ENCODE measurements around the gene FLACC1. TPM values are rescaled to one million over a fixed set of nuclear protein-coding genes. Genes with fewer than 3 reads are reported as not detected.

FLACC1 gene
- total and polyA plus RNA-seq, 7 experiments from 2014 or later, result 3.1 to 9.5 (median 6.2) TPM

- no peak overlapping the region for H3K4me3 Mint-ChIP-seq
- ATAC-seq (no peak), DNase-seq (no peak)
- H3K36me3 Mint-ChIP-seq, result peaks cover 19 to 70% (median 64%) of the 10 kb centered on the region in 5 donors
- H3K27me3 ChIP-seq (ENCODE audit: control insufficient read depth in 2 of 2, insufficient read depth in 2 of 2, low read length in 2 of 2), result no peaks in the 10 kb centered on the region
- intact Hi-C loops (cut with micrococcal nuclease), result no loop called here
- H3K27me3 Mint-ChIP-seq, result no peaks in the 10 kb centered on the region
- no peaks in the 10 kb centered on the region for H3K4me1 Mint-ChIP-seq
- ChIA-PET POLR2A (no interaction called here), CTCF (interaction anchor here (0.6 kb wide), 1 partner anchor 85 kb away, joined by 3 read pairs; no protein-coding TSS in a partner anchor)
- H3K27ac Mint-ChIP-seq, result no peak overlapping the region
- no peak overlapping the region for H3K27ac ChIP-seq (ENCODE audit: low read depth, low read length)
- peaks cover 0 to 21% (median 0%) of the 10 kb centered on the region in 3 experiments for H3K9me3 ChIP-seq (ENCODE audit: control insufficient read depth in 2 of 3, low read length in 3 of 3)
- H3K9me3 Mint-ChIP-seq, result peaks cover 4 to 71% (median 48%) of the 10 kb centered on the region in 11 donors
- H3K4me3 ChIP-seq (ENCODE audit: low read length), result no peak overlapping the region
- no peaks in the 10 kb centered on the region for H3K4me1 ChIP-seq (ENCODE audit: control insufficient read depth in 2 of 2, insufficient read depth in 2 of 2, low read length in 2 of 2)
- peaks cover 0 to 8% (median 0%) of the 10 kb centered on the region in 3 experiments for H3K36me3 ChIP-seq (ENCODE audit: control insufficient read depth in 2 of 3, insufficient read depth in 3 of 3, low read length in 3 of 3)
These were observed 34.4 kb downstream of the FLACC1 start for GRCh38 chr2:201322772-201323171.

GRCh38 chr2:201320701-201321100 is 36.4 kb downstream of the FLACC1 start:
- peaks cover 6 to 67% (median 42%) of the 10 kb centered on the region in 11 donors for H3K9me3 Mint-ChIP-seq
- H3K27ac Mint-ChIP-seq, result no peak overlapping the region
- Histone ChIP-seq H3K9me3 (ENCODE audit: control insufficient read depth in 2 of 3, low read length in 3 of 3) (peaks cover 0 to 21% (median 0%) of the 10 kb centered on the region in 3 experiments), H3K27me3 (ENCODE audit: control insufficient read depth in 2 of 2, insufficient read depth in 2 of 2, low read length in 2 of 2) (no peaks in the 10 kb centered on the region), H3K36me3 (ENCODE audit: control insufficient read depth in 2 of 3, insufficient read depth in 3 of 3, low read length in 3 of 3) (peaks cover 0 to 8% (median 0%) of the 10 kb centered on the region in 3 experiments), H3K4me1 (ENCODE audit: control insufficient read depth in 2 of 2, insufficient read depth in 2 of 2, low read length in 2 of 2) (no peaks in the 10 kb centered on the region), H3K27ac (ENCODE audit: low read depth, low read length) (no peak overlapping the region), H3K4me3 (ENCODE audit: low read length) (no peak overlapping the region)
- ChIA-PET POLR2A (no interaction called here), CTCF (no interaction called here)
- no peak overlapping the region for H3K4me3 Mint-ChIP-seq
- H3K36me3 Mint-ChIP-seq, result peaks cover 27 to 75% (median 63%) of the 10 kb centered on the region in 5 donors
- no peaks in the 10 kb centered on the region for H3K4me1 Mint-ChIP-seq
- DNase-seq, result no peak
- ATAC-seq, result no peak
- no peaks in the 10 kb centered on the region for H3K27me3 Mint-ChIP-seq
- intact Hi-C loops (cut with micrococcal nuclease), result no loop called here

GRCh38 chr2:201320257-201320656 is 36.9 kb downstream of the FLACC1 start:
- CTCF ChIA-PET, result no interaction called here

GRCh38 chr2:201319511-201319910 is 37.6 kb downstream of the FLACC1 start:
- ChIA-PET POLR2A (interaction anchor here (1.3 kb wide), 1 partner anchor 21 kb away, joined by 3 read pairs; no protein-coding TSS in a partner anchor), CTCF (no interaction called here)
- no peaks in the 10 kb centered on the region for H3K27me3 ChIP-seq (ENCODE audit: control insufficient read depth in 2 of 2, insufficient read depth in 2 of 2, low read length in 2 of 2)
- peaks cover 0 to 21% (median 0%) of the 10 kb centered on the region in 3 experiments for H3K9me3 ChIP-seq (ENCODE audit: control insufficient read depth in 2 of 3, low read length in 3 of 3)
- peaks cover 6 to 69% (median 45%) of the 10 kb centered on the region in 11 donors for H3K9me3 Mint-ChIP-seq
- H3K27me3 Mint-ChIP-seq, result no peaks in the 10 kb centered on the region
- ATAC-seq, result no peak
- H3K4me3 Mint-ChIP-seq, result no peak overlapping the region
- H3K36me3 ChIP-seq (ENCODE audit: control insufficient read depth in 2 of 3, insufficient read depth in 3 of 3, low read length in 3 of 3), result peaks cover 0 to 8% (median 0%) of the 10 kb centered on the region in 3 experiments
- no peak overlapping the region for H3K4me3 ChIP-seq (ENCODE audit: low read length)
- no peaks in the 10 kb centered on the region for H3K4me1 Mint-ChIP-seq
- H3K27ac ChIP-seq (ENCODE audit: low read depth, low read length), result no peak overlapping the region
- peaks cover 27 to 72% (median 66%) of the 10 kb centered on the region in 5 donors for H3K36me3 Mint-ChIP-seq
- intact Hi-C loops (cut with micrococcal nuclease), result no loop called here
- DNase-seq, result no peak
- H3K27ac Mint-ChIP-seq, result no peak overlapping the region
- H3K4me1 ChIP-seq (ENCODE audit: control insufficient read depth in 2 of 2, insufficient read depth in 2 of 2, low read length in 2 of 2), result no peaks in the 10 kb centered on the region

More at GRCh38 chr2:201320257-201320656, 36.9 kb downstream of the FLACC1 start:
- H3K36me3 Mint-ChIP-seq, result peaks cover 27 to 71% (median 64%) of the 10 kb centered on the region in 5 donors
- H3K4me3 Mint-ChIP-seq, result no peak overlapping the region
- no peak for ATAC-seq
- DNase-seq, result no peak
- no peaks in the 10 kb centered on the region for H3K27me3 ChIP-seq (ENCODE audit: control insufficient read depth in 2 of 2, insufficient read depth in 2 of 2, low read length in 2 of 2)
- H3K27ac Mint-ChIP-seq, result no peak overlapping the region
- H3K9me3 Mint-ChIP-seq, result peaks cover 6 to 66% (median 43%) of the 10 kb centered on the region in 11 donors
- H3K27me3 Mint-ChIP-seq, result no peaks in the 10 kb centered on the region
- POLR2A ChIA-PET, result no interaction called here
- no peaks in the 10 kb centered on the region for H3K4me1 ChIP-seq (ENCODE audit: control insufficient read depth in 2 of 2, insufficient read depth in 2 of 2, low read length in 2 of 2)
- peaks cover 0 to 8% (median 0%) of the 10 kb centered on the region in 3 experiments for H3K36me3 ChIP-seq (ENCODE audit: control insufficient read depth in 2 of 3, insufficient read depth in 3 of 3, low read length in 3 of 3)
- H3K4me3 ChIP-seq (ENCODE audit: low read length), result no peak overlapping the region
- no peak overlapping the region for H3K27ac ChIP-seq (ENCODE audit: low read depth, low read length)
- H3K9me3 ChIP-seq (ENCODE audit: control insufficient read depth in 2 of 3, low read length in 3 of 3), result peaks cover 0 to 21% (median 0%) of the 10 kb centered on the region in 3 experiments
- intact Hi-C loops (cut with micrococcal nuclease), result no loop called here
- H3K4me1 Mint-ChIP-seq, result no peaks in the 10 kb centered on the region

- intact Hi-C loops (cut with micrococcal nuclease), result no loop called here
- CTCF ChIA-PET, result no interaction called here
- no peak overlapping the region for H3K4me3 Mint-ChIP-seq
- H3K36me3 Mint-ChIP-seq, result peaks cover 21 to 79% (median 73%) of the 10 kb centered on the region in 5 donors
- no peak overlapping the region for H3K4me3 ChIP-seq (ENCODE audit: low read length)
- peaks cover 7 to 50% (median 27%) of the 10 kb centered on the region in 11 donors for H3K9me3 Mint-ChIP-seq
- no peak overlapping the region for H3K27ac ChIP-seq (ENCODE audit: low read depth, low read length)
- no peaks in the 10 kb centered on the region for H3K27me3 Mint-ChIP-seq
- POLR2A ChIA-PET, result no interaction called here
- no peaks in the 10 kb centered on the region for H3K4me1 ChIP-seq (ENCODE audit: control insufficient read depth in 2 of 2, insufficient read depth in 2 of 2, low read length in 2 of 2)
- ATAC-seq (no peak), DNase-seq (no peak)
- no peaks in the 10 kb centered on the region for H3K27me3 ChIP-seq (ENCODE audit: control insufficient read depth in 2 of 2, insufficient read depth in 2 of 2, low read length in 2 of 2)
- no peaks in the 10 kb centered on the region for H3K9me3 ChIP-seq (ENCODE audit: control insufficient read depth in 2 of 3, low read length in 3 of 3)
- no peaks in the 10 kb centered on the region for H3K36me3 ChIP-seq (ENCODE audit: control insufficient read depth in 2 of 3, insufficient read depth in 3 of 3, low read length in 3 of 3)
- no peaks in the 10 kb centered on the region for H3K4me1 Mint-ChIP-seq
- no peak overlapping the region for H3K27ac Mint-ChIP-seq
These were observed 43.8 kb downstream of the FLACC1 start for GRCh38 chr2:201313362-201313761.

GRCh38 chr2:201308914-201309313 is 48.2 kb downstream of the FLACC1 start:
- no peak for ATAC-seq
- peaks cover under 1 to 31% (median 10%) of the 10 kb centered on the region in 11 donors for H3K9me3 Mint-ChIP-seq
- peaks cover 0 to 7% (median 0%) of the 10 kb centered on the region in 3 experiments for H3K36me3 ChIP-seq (ENCODE audit: control insufficient read depth in 2 of 3, insufficient read depth in 3 of 3, low read length in 3 of 3)
- CTCF ChIA-PET, result no interaction called here
- no peak for DNase-seq
- POLR2A ChIA-PET, result no interaction called here
- no peak overlapping the region for H3K4me3 ChIP-seq (ENCODE audit: low read length)
- no peaks in the 10 kb centered on the region for H3K4me1 Mint-ChIP-seq
- peaks cover 14 to 78% (median 73%) of the 10 kb centered on the region in 5 donors for H3K36me3 Mint-ChIP-seq
- no peaks in the 10 kb centered on the region for H3K4me1 ChIP-seq (ENCODE audit: control insufficient read depth in 2 of 2, insufficient read depth in 2 of 2, low read length in 2 of 2)
- H3K9me3 ChIP-seq (ENCODE audit: control insufficient read depth in 2 of 3, low read length in 3 of 3), result no peaks in the 10 kb centered on the region
- no peak overlapping the region for H3K27ac ChIP-seq (ENCODE audit: low read depth, low read length)
- H3K27ac Mint-ChIP-seq, result no peak overlapping the region
- intact Hi-C loops (cut with micrococcal nuclease), result no loop called here
- H3K27me3 ChIP-seq (ENCODE audit: control insufficient read depth in 2 of 2, insufficient read depth in 2 of 2, low read length in 2 of 2), result no peaks in the 10 kb centered on the region
- no peak overlapping the region for H3K4me3 Mint-ChIP-seq
- no peaks in the 10 kb centered on the region for H3K27me3 Mint-ChIP-seq

- ChIA-PET POLR2A (interaction anchor here (1.1 kb wide), 1 partner anchor 10 kb away, joined by 5 read pairs; no protein-coding TSS in a partner anchor), CTCF (no interaction called here)
- ATAC-seq, result no peak
- peaks cover under 1 to 35% (median 9%) of the 10 kb centered on the region in 11 donors for H3K9me3 Mint-ChIP-seq
- intact Hi-C loops (cut with micrococcal nuclease), result no loop called here
- H3K36me3 Mint-ChIP-seq, result peaks cover 12 to 79% (median 68%) of the 10 kb centered on the region in 5 donors
- H3K27me3 ChIP-seq (ENCODE audit: control insufficient read depth in 2 of 2, insufficient read depth in 2 of 2, low read length in 2 of 2), result no peaks in the 10 kb centered on the region
- peaks cover 0 to 7% (median 0%) of the 10 kb centered on the region in 3 experiments for H3K36me3 ChIP-seq (ENCODE audit: control insufficient read depth in 2 of 3, insufficient read depth in 3 of 3, low read length in 3 of 3)
- no peaks in the 10 kb centered on the region for H3K4me1 ChIP-seq (ENCODE audit: control insufficient read depth in 2 of 2, insufficient read depth in 2 of 2, low read length in 2 of 2)
- H3K4me1 Mint-ChIP-seq, result no peaks in the 10 kb centered on the region
- H3K27ac ChIP-seq (ENCODE audit: low read depth, low read length), result no peak overlapping the region
- no peak overlapping the region for H3K27ac Mint-ChIP-seq
- H3K9me3 ChIP-seq (ENCODE audit: control insufficient read depth in 2 of 3, low read length in 3 of 3), result no peaks in the 10 kb centered on the region
- no peak overlapping the region for H3K4me3 Mint-ChIP-seq
- H3K4me3 ChIP-seq (ENCODE audit: low read length), result no peak overlapping the region
- no peaks in the 10 kb centered on the region for H3K27me3 Mint-ChIP-seq
- DNase-seq, result no peak
These were observed 49.3 kb downstream of the FLACC1 start for GRCh38 chr2:201307876-201308275.
